Spinal cord (tissue), 10 donors: ENCODE measurements around the gene KRTAP10-9. TPM values are rescaled to one million over a fixed set of nuclear protein-coding genes. Genes with fewer than 3 reads are reported as not detected.
"Not testable (repeated sequence)": the region's sequence is repeated elsewhere in the genome, so short reads cannot be mapped to it uniquely, and the experiment has no call there.

Experiments
- DNase-seq, 6 donors: peaks; one replicate each; pipeline versions ENCODE4 v3.0.0 to v3.0.0-alpha.2; 2013 to 2015; ENCODE audit warnings: low spot score in 6 of 6, low read depth in 4 of 6
- H3K27ac ChIP-seq: one replicate; pipeline ENCODE4 v1.5.1; 2013; ENCODE audit warnings: low read depth, low read length, control low read depth
- H3K27me3 ChIP-seq: one replicate; pipeline ENCODE4 v1.6.1; 2013; ENCODE audit warnings: low read length; ENCODE audit not compliant: control insufficient read depth, insufficient read depth
- H3K36me3 ChIP-seq: one replicate; pipeline ENCODE4 v1.6.1; 2013; ENCODE audit warnings: low read length; ENCODE audit not compliant: control insufficient read depth, insufficient read depth
- H3K4me1 ChIP-seq: one replicate; pipeline ENCODE4 v1.6.1; 2013; ENCODE audit warnings: low read length; ENCODE audit not compliant: control insufficient read depth, insufficient read depth
- H3K4me3 ChIP-seq: one replicate; pipeline ENCODE4 v1.5.1; 2013; ENCODE audit warnings: low read depth, low read length, control low read depth
- H3K9me3 ChIP-seq: one replicate; pipeline ENCODE4 v1.6.1; 2013; ENCODE audit warnings: low read length; ENCODE audit not compliant: control insufficient read depth, insufficient read depth
- WGBS: methylation state at CpG from one replicate; pipeline ENCODE4 v1.1.5; 2013; ENCODE audit warnings: missing lambda C conversion rate; ENCODE audit not compliant: insufficient coverage; 5-methylcytosine and 5-hydroxymethylcytosine counted together
- polyA plus RNA-seq, 2 donors: library from polyadenylated mRNA; unstranded; fragments of 120-200 nt; gene quantifications; one replicate each; pipeline ENCODE4 v1.2.1, GENCODE V29; 2013; ENCODE audit not compliant: insufficient read length in 2 of 2
- total RNA-seq, 2 donors: library from RNA; depleted of rRNA in 1 of 2; stranded (reverse); fragments of 120-200 nt in 1 of 2; fragments of >200 nt in 1 of 2; gene quantifications; one replicate each; pipeline versions ENCODE4 v1.2.3 to v1.2.4, GENCODE V29; 2013 to 2014
- donor health status: healthy.

Gene KRTAP10-9
- total and polyA plus RNA-seq, 4 donors = not detected

DNA sequence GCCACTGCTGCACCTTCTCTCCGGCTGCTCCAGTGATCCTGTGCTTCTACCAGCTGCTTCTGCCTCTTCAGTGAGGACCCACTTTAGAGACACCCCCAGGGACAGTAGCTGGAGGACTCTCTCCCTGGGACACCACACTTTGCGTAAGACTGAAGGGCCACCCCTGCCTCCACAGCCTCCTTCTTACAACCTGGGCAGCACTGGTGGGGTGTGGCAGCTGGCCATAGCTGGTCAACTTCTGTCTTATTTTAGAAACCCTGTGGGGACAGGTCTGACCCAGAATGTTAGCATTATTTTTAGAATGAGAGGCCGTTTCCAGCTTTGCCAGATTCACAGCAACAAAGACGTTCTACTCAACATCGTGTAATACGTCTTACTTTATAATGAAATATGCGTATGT lies 1.1 kb upstream of the KRTAP10-9 start:
- WGBS = 92% methylated on average over 2 of the region's 7 CpGs
- DNase-seq = no peak
- H3K27me3 ChIP-seq = no peaks in the 10 kb centered on the region
- no peaks in the 10 kb centered on the region for H3K36me3 ChIP-seq
- peaks cover 3% of the 10 kb centered on the region for H3K4me1 ChIP-seq
- H3K4me3 ChIP-seq = no peak overlapping the region
- H3K27ac ChIP-seq = no peak overlapping the region
- peaks cover 7% of the 10 kb centered on the region for H3K9me3 ChIP-seq

DNA sequence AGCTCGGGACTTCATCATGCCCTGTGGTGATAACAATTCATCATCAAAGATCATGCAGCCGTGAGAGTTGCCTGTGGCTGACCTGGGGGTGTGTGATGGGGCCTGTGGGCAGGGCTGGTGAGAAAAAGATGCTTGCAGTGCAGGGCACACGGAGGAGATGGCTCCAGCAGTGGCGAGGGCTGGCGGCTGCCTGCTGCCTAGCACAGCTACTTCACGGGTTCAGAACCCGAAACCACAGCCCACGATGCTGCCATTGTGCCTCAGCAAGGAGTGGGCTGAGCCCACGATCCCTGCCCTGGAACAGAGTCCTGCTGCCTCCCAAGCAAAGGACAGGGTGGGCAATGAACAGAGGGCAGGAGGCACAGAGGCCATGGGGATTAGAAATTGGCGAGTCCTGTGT lies 631 bp upstream of the KRTAP10-9 start:
- H3K4me1 ChIP-seq = peaks cover 3% of the 10 kb centered on the region
- H3K27me3 ChIP-seq = no peaks in the 10 kb centered on the region
- no peak for DNase-seq
- no peaks in the 10 kb centered on the region for H3K36me3 ChIP-seq
- no peak overlapping the region for H3K27ac ChIP-seq
- 78% methylated on average over 10 of the region's 10 CpGs for WGBS
- H3K4me3 ChIP-seq = no peak overlapping the region
- peaks cover 7% of the 10 kb centered on the region for H3K9me3 ChIP-seq

DNA sequence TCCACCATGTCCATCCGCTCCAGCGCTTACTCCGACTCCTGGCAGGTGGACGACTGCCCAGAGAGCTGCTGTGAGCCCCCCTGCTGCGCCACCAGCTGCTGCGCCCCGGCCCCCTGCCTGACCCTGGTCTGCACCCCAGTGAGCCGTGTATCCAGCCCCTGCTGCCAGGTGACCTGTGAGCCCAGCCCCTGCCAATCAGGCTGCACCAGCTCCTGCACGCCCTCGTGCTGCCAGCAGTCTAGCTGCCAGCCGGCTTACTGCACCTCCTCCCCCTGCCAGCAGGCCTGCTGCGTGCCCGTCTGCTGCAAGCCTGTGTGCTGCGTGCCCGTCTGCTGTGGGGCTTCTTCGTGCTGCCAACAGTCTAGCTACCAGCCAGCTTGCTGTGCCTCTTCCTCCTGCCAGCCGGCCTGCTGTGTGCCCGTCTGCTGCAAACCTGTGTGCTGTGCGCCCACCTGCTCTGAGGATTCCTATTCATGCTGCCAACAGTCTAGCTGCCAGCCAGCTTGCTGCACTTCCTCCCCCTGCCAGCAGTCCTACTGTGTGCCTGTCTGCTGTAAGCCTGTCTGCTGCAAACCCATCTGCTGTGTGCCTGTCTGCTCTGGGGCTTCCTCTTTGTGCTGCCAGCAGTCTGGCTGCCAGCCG lies 409 bp downstream of the KRTAP10-9 start:
- H3K36me3 ChIP-seq, H3K27me3 ChIP-seq, H3K4me3 ChIP-seq, H3K27ac ChIP-seq, H3K4me1 ChIP-seq, DNase-seq: not testable (repeated sequence)
- H3K9me3 ChIP-seq = peaks cover 12% of the 10 kb centered on the region
- 72% methylated on average over 15 of the region's 20 CpGs for WGBS

DNA sequence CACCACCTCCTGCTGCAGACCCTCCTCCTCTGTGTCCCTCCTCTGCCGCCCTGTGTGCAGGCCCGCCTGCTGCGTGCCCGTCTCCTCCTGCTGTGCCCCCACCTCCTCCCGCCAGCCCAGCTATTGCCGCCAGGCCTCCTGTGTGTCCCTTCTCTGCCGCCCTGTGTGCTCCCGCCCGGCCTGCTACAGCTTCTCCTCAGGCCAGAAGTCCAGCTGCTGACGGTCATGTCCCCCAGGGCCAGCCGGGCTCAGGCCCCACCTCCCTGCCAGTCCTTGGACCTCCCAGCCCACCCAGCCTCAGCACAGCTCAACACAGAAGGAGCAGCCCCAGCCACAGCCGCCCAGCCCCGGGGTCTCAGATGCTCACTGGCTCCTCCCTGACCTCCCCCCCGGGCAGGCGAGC lies 939 bp downstream of the KRTAP10-9 start:
- not testable (repeated sequence) for H3K36me3 ChIP-seq, H3K27ac ChIP-seq, H3K4me3 ChIP-seq, H3K4me1 ChIP-seq, H3K27me3 ChIP-seq, DNase-seq
- WGBS = 48% methylated on average over 10 of the region's 15 CpGs
- H3K9me3 ChIP-seq = peaks cover 12% of the 10 kb centered on the region

DNA sequence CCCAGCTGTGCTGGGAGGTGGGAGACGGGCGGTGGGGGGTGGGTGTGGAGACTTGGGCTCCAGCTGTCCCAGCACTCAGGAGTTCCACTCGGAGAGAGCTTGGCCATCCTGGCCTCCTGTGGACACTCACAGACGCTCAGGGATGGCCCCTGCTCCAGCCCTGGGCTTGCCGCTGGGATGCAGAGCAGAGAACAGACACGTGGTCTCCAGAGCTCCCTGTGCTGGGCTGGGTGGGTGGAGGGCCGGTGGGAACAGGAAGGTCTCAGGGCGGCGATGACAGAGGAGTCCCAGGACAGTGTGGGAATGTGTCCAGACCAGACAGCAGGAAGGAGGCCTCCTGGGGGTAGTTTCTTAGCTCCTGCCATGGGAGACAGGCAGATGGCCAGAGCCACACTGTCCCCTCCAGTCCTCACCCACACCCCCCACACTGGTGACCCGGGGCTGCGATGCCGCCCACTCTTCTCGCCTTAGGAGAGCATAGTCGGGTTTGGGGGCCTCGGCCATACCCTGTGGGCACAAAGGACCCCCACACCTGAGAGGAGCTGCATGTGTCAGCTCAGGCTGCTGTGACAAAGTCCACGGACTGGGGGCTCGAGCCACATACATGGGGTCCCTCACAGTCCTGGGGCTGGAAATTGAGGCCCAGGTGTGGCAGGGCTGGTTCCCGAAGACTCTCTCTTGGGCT lies 2.0 kb downstream of the KRTAP10-9 start:
- H3K27ac ChIP-seq = no peak overlapping the region
- no peaks in the 10 kb centered on the region for H3K27me3 ChIP-seq
- 70% methylated on average over 18 of the region's 18 CpGs for WGBS
- peaks cover 7% of the 10 kb centered on the region for H3K9me3 ChIP-seq
- H3K4me1 ChIP-seq = peaks cover 3% of the 10 kb centered on the region
- no peak for DNase-seq
- H3K36me3 ChIP-seq = no peaks in the 10 kb centered on the region
- H3K4me3 ChIP-seq = no peak overlapping the region

DNA sequence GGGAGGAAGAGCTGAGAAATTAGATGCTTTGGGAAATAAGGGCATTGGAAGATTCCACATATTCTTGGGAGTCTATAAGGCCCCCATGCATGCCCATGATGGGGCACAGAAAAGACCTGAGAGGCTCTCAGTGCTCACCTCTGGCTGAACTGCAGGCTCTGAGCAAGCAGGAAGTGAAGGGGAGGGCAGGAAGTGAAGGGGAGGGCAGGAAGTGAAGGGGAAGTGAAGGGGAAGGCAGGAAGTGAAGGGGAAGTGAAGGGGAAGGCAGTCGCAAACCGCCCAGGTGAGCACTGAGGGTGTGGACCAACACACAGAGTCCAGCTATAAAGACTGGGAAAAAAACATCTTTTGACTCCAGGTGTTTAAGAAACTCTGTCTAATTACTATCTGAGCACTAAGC lies 3.5 kb downstream of the KRTAP10-9 start:
- Histone ChIP-seq H3K4me1 (peaks cover 3% of the 10 kb centered on the region), H3K36me3 (no peaks in the 10 kb centered on the region), H3K9me3 (peaks cover 7% of the 10 kb centered on the region), H3K27me3 (no peaks in the 10 kb centered on the region), H3K27ac (no peak overlapping the region), H3K4me3 (no peak overlapping the region)
- WGBS = 80% methylated on average over 2 of the region's 2 CpGs
- no peak for DNase-seq

DNA sequence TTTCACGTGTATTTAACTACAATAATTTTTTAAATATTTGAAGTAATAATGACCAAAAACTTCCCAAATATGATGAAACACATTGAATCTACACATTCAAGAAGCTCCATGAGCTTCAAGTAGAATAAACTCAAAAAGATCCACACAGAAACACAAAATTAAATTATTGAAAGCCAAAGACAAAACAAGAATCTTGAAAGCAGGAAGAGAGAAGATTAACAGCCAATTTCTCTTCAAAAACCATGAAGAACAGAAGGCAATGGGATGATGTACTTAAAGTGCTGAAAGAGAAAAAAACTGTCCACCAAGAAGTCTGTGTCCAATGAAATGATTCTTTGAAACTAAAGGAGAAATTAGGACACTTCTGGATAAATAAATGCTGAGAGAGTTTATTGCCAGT lies 5.2 kb downstream of the KRTAP10-9 start:
- Histone ChIP-seq H3K4me3 (no peak overlapping the region), H3K27ac (no peak overlapping the region), H3K36me3 (no peaks in the 10 kb centered on the region), H3K27me3 (no peaks in the 10 kb centered on the region), H3K4me1 (peaks cover 5% of the 10 kb centered on the region), H3K9me3 (peaks cover 7% of the 10 kb centered on the region)
- no CpG with 5 or more reads among the region's 1 CpG for WGBS
- DNase-seq = no peak

DNA sequence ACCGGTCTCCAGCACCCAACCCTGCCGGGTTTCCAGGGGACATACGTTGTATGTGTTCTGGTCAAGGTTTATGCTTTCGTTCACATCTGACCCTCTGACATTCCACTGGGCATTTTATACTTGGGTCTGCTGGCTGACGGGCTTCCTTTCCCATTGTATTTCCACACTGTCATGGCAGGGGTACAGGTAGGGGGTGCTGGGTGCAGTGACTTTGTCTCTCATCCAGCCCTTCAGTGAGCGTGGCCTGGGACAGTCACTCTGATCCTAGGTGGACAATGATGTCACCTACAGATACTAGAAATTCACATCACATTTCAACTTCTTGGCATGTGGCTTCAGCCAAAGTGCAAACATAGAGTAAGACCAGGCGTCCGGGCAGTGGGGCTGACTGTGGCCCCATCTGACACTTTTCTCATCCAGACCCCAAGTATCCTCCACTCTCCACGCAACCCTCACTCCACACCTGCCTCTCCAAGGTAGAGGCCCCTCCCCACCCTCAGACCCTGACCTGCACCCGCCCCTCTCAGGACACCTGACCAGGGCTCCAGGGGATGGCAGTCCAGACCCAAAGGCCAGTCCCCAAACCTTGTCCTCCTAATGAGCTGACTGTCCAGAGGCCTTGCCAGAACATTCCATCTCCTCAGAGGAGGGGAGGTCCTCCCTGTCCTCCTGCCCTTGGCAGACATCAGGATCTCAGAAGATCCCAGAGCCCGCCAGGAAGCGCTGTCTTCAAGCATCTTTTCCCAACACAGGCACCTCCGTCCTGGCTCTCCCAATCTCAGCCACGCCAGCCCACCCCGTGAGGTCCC lies 9.5 kb downstream of the KRTAP10-9 start:
- no peak for DNase-seq
- Histone ChIP-seq H3K9me3 (peaks cover 6% of the 10 kb centered on the region), H3K4me3 (no peak overlapping the region), H3K36me3 (no peaks in the 10 kb centered on the region), H3K4me1 (peaks cover 8% of the 10 kb centered on the region), H3K27me3 (no peaks in the 10 kb centered on the region), H3K27ac (no peak overlapping the region)
- 85% methylated on average over 12 of the region's 15 CpGs for WGBS

DNA sequence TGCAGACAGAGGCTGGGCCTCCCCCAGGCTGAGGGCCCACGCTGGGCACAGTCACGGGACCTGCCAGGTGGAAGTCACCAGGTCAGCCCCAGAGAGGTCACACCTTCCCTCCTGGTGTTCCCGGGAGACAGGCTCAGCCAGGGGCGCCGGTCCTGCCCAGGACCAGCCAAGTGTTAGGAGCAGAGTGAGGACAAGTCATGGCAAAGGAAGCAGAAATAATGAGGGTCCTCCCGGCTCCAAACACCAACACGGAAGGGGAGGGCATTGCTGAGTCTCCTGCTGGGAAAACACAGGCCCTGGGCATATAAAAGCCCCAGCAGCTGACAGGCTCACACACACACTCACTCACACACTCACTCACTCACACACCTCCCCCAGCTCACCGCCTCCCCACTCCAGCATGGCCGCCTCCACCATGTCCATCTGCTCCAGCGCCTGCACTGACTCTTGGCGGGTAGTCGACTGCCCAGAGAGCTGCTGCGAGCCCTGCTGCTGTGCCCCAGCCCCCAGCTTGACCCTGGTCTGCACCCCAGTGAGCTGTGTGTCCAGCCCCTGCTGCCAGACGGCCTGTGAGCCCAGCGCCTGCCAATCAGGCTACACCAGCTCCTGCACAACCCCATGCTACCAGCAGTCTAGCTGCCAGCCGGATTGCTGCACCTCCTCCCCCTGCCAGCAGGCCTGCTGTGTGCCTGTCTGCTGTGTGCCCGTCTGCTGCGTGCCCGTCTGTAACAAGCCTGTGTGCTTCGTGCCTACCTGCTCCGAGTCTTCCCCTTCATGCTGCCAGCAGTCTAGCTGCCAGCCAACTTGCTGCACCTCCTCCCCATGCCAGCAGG lies 10.3 kb downstream of the KRTAP10-9 start, which contains the start of gene KRTAP10-10:
Gene KRTAP10-10 (plus strand): TSS at position 339 of the 833 bp plus-strand sequence. CDS start 62 bp downstream, at position 401.
- WGBS = 34% methylated on average over 18 of the region's 21 CpGs
- peaks cover 2% of the 10 kb centered on the region for H3K9me3 ChIP-seq
- DNase-seq = no peak
- peaks cover 8% of the 10 kb centered on the region for H3K4me1 ChIP-seq
- no peaks in the 10 kb centered on the region for H3K27me3 ChIP-seq
- H3K36me3 ChIP-seq = no peaks in the 10 kb centered on the region
- H3K27ac ChIP-seq = no peak within 1 kb of the TSS
- no peak within 1 kb of the TSS for H3K4me3 ChIP-seq
